Adrenal gland (tissue), 12 donors: ENCODE measurements around the gene RBM8A. TPM values are rescaled to one million over a fixed set of nuclear protein-coding genes. Genes with fewer than 3 reads are reported as not detected.
A peak's percentile ranks its signal among the peaks of the same experiment; 100 is the strongest.

ENCODE experiments used
- DNase-seq, 7 donors: peaks; one replicate each; pipeline ENCODE4 v3.0.0-alpha.2; 2019 to 2020
- H3K27ac ChIP-seq, 5 donors: fragments of 200-600 bp; sonication (generic) in 4 of 5; 1 replicate in 3 of 5; 2 replicates in 2 of 5; pipeline versions ENCODE4 v1.5.1 to v1.8.0; 2016 to 2020; ENCODE audit warnings: mild to moderate bottlenecking in 1 of 5
- H3K27me3 ChIP-seq: fragments of 200-600 bp; 2 replicates; pipeline ENCODE4 v1.8.0; 2021
- H3K36me3 ChIP-seq, 2 donors: fragments of 200-600 bp; replicated peaks in 1 of 2; 1 replicate in 1 of 2; 2 replicates in 1 of 2; pipeline versions ENCODE4 v1.5.1 to v1.8.0; 2018 to 2022
- H3K4me1 ChIP-seq, 2 donors: fragments of 200-600 bp; replicated peaks in 1 of 2; 1 replicate in 1 of 2; 2 replicates in 1 of 2; pipeline versions ENCODE4 v1.5.1 to v1.8.0; 2018 to 2021
- H3K4me3 ChIP-seq, 4 donors: fragments of 200-600 bp; sonication (generic) in 3 of 4; one replicate each; pipeline ENCODE4 v1.5.1; 2016 to 2018
- H3K9me3 ChIP-seq, 3 donors: fragments of 200-600 bp; sonication (generic) in 1 of 3; replicated peaks in 1 of 3; 1 replicate in 2 of 3; 2 replicates in 1 of 3; pipeline versions ENCODE4 v1.5.1 to v1.8.0; 2016 to 2021
- POLR2A ChIP-seq, 2 donors: fragments of 450-650 bp; IDR thresholded peaks; one replicate each; pipeline ENCODE4 v1.6.1; 2017; ENCODE audit warnings: antibody characterized with exemption in 2 of 2, mild to moderate bottlenecking in 2 of 2, moderate library complexity in 1 of 2
- WGBS, 4 donors: extraction: QIAGEN DNeasy Blood & Tissue Kit in 2 of 4; methylation state at CpG; one replicate each; pipeline versions ENCODE4 v1.1.5 to v1.1.7; 2013 to 2017; 5-methylcytosine and 5-hydroxymethylcytosine counted together
- intact Hi-C, 2 donors: fragments of 100-400 bp; cut with DNase I; formaldehyde crosslinking; loops; one replicate each; pipeline versions ENCODE4 v1.14.1 to v1.15.0; 2022 to 2023
- polyA plus RNA-seq, 3 donors: library from polyadenylated mRNA; stranded (reverse); fragments of 200-250 nt in 2 of 3; fragments of 350-450 nt in 1 of 3; fragmentation: Illumina TruSeq in 1 of 3; extraction: RNeasy Lipid Tissue Mini Kit (QIAGEN cat#74804) in 1 of 3; gene quantifications; one replicate each; pipeline ENCODE4 v1.2.3, GENCODE V29; 2013 to 2014
- total RNA-seq, 9 donors: library from RNA; depleted of rRNA in 4 of 9; stranded (reverse); fragments of >200 nt in 4 of 9; fragments of 120-200 nt in 1 of 9; fragmentation: NEBNext Ultra II Directional in 1 of 9; extraction: Animal tissue kit (Norgen Biotek cat#: 25700) in 1 of 9; gene quantifications; one replicate each; pipeline versions ENCODE4 v1.1.0 to v1.2.4, GENCODE V29; 2013 to 2023
- TF ChIP-seq, protein P1 (sequence below), 6 experiments: fragments of 450-650 bp in 4 of 6; fragments of 200-600 bp in 2 of 6; sonication (generic) in 1 of 6; IDR thresholded peaks; 1 replicate in 5 of 6; 2 replicates in 1 of 6; pipeline versions ENCODE4 v1.5.1 to v1.8.0; 2016 to 2021; ENCODE audit warnings: antibody characterized with exemption in 6 of 6, mild to moderate bottlenecking in 2 of 6, moderate library complexity in 1 of 6
- donor health status: healthy with polysubstance abuse.
- donor health status: Bipolar disorder and iron deficiency.
- donor health status: DM: yes; HTN: yes; CAD: no.
- donor health status: DM: no; HTN: no; CAD: no.
- donor health status: DM: no; HTN: no; CAD: no.
- donor health status: DM: yes; HTN: yes; CAD: no.

Gene RBM8A
- total and polyA plus RNA-seq, 12 donors: 61.5 to 223 (median 111) TPM

DNA sequence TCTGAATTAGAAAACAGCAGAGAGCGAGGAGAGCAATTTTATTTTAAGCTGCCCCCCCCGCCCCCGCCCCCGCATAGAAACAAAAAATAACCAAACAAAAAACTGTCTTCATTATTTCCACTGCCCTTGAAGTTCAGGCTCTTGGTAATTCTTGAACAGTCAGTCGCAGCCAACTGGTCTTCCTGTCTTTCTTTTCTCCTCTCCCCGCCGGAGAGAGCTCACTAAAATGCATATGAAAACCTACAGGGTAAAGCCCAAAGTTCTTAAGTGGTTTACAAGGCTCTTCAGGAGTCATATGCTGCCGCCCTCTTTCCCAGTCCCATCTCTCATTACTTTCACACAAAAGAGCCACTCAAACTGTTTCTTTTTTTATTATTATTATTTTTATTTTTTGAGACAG is 40.5 kb downstream of the RBM8A start:
- TF ChIP-seq, protein P1, sequence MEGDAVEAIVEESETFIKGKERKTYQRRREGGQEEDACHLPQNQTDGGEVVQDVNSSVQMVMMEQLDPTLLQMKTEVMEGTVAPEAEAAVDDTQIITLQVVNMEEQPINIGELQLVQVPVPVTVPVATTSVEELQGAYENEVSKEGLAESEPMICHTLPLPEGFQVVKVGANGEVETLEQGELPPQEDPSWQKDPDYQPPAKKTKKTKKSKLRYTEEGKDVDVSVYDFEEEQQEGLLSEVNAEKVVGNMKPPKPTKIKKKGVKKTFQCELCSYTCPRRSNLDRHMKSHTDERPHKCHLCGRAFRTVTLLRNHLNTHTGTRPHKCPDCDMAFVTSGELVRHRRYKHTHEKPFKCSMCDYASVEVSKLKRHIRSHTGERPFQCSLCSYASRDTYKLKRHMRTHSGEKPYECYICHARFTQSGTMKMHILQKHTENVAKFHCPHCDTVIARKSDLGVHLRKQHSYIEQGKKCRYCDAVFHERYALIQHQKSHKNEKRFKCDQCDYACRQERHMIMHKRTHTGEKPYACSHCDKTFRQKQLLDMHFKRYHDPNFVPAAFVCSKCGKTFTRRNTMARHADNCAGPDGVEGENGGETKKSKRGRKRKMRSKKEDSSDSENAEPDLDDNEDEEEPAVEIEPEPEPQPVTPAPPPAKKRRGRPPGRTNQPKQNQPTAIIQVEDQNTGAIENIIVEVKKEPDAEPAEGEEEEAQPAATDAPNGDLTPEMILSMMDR (IDR thresholded peaks at IDR 0.05): no peak
- TF ChIP-seq POLR2A (IDR thresholded peaks at IDR 0.05): no peak
- Histone ChIP-seq H3K36me3 (no peaks in the 10 kb centered on the region), H3K27me3 (no peaks in the 10 kb centered on the region), H3K27ac (no peak overlapping the region), H3K9me3 (no peaks in the 10 kb centered on the region), H3K4me3 (no peak overlapping the region), H3K4me1 (peaks cover 12 to 19% of the 10 kb centered on the region in 2 donors)
- intact Hi-C loops: no loop called here
- DNase-seq: no peak
- 58 to 65% (median 61%) methylated on average over 8 of the region's 8 CpGs for WGBS, 4 donors

DNA sequence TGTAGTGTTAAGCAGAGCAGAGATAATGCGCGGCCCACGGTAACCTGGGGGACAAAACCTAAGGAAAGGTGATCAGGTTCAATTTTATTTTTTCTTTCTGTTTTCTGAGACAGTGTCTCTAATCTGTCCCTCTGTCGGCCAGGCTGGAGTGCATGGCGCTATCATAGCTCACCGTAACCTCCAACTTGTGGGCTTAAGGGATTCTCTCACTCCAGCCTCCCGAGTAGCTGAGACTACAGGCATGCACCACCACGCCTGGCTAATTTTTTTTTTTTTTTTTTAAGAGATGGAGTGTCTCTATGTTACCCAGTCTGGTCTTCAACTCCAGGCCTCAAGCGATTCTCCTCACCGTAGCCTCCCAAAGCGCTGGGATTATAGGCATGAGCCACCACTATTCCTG is 40.9 kb downstream of the RBM8A start:
- WGBS, 4 donors: 44 to 48% (median 46%) methylated on average over 11 of the region's 11 CpGs
- no peaks in the 10 kb centered on the region for H3K9me3 ChIP-seq
- H3K27me3 ChIP-seq: no peaks in the 10 kb centered on the region
- TF ChIP-seq POLR2A (IDR thresholded peaks at IDR 0.05): no peak
- TF ChIP-seq, protein P1 (IDR thresholded peaks at IDR 0.05): no peak
- H3K4me1 ChIP-seq: peaks cover 8 to 15% of the 10 kb centered on the region in 2 donors
- H3K36me3 ChIP-seq: no peaks in the 10 kb centered on the region
- H3K4me3 ChIP-seq: peak overlapping the region in 2 of 4 donors; percentile 53 to 63
- DNase-seq: no peak
- H3K27ac ChIP-seq: no peak overlapping the region
- intact Hi-C loops: no loop called here

DNA sequence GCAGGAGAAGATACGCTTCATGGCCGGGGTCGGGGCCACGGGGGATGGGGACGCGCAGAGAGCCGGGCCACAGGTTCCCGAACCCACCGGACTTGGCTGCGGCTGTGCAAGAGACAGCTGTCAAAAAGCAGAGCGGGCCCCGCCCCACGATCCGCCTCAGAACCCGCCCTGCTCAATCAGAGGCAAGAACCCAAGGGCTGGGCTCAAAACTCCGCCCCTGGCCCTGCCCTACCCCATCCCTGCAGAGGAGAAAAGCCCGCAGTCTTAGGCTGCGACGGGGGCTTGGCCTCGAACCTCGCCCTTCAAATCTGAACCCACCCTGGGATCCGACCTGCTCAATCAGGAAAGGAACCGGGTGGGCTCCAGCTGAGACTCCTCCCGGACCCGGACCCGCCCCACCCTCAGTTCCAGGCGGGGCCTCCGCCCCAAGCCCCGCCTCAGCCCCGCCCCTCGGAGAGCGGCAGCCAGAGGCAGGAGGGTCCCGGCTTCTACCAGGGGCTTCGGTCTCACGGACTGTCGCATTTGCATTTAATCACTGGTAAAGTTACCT is 41.5 kb downstream of the RBM8A start, which contains the start of gene ANKRD35:
ANKRD35 (minus strand) TSS at position 129 of the 550 bp plus-strand sequence; CDS start at position 21, 108 bp downstream.
- peak; percentile 71 to 91 (median 82) for DNase-seq
- Histone ChIP-seq H3K4me1 (peaks cover 3 to 10% of the 10 kb centered on the region in 2 donors), H3K27me3 (no peaks in the 10 kb centered on the region), H3K9me3 (no peaks in the 10 kb centered on the region), H3K4me3 (peak within 1 kb of the TSS in 2 of 4 donors; percentile 53 to 63), H3K27ac (no peak within 1 kb of the TSS), H3K36me3 (no peaks in the 10 kb centered on the region)
- TF ChIP-seq, protein P1 (IDR thresholded peaks at IDR 0.05): no peak
- TF ChIP-seq POLR2A (IDR thresholded peaks at IDR 0.05): no peak
- intact Hi-C loops: no loop called here
- WGBS, 4 donors: 0 to 4% (median 2%) methylated on average over 14 to 36 of the region's 36 CpGs

DNA sequence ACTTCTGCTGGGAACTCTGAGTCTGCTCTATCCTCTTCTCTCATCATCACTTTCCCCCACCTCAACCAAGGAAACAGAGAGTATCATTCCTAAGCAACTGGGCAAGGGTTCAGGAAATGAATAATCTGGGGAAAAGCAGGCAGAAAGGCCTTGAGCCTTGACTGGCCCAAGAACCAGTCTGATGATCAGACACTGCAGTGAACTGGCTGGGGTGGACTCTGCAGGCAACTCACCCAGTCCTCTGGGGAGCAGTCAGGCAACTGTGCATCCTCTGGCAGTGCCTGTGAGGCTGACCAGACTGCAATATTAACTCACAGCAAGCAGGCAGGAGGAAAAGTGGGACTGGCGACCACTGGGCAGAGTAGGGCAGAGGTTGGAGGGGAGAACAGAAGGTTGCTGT is 42.6 kb downstream of the RBM8A start:
- H3K36me3 ChIP-seq: no peaks in the 10 kb centered on the region
- DNase-seq: no peak
- no peaks in the 10 kb centered on the region for H3K9me3 ChIP-seq
- no peaks in the 10 kb centered on the region for H3K27me3 ChIP-seq
- intact Hi-C loops: no loop called here
- peaks cover 3 to 10% of the 10 kb centered on the region in 2 donors for H3K4me1 ChIP-seq
- H3K4me3 ChIP-seq: no peak overlapping the region
- no peak overlapping the region for H3K27ac ChIP-seq
- no peak for TF ChIP-seq POLR2A (IDR thresholded peaks at IDR 0.05)
- TF ChIP-seq, protein P1 (IDR thresholded peaks at IDR 0.05): no peak
- WGBS, 4 donors: 67 to 89% (median 83%) methylated on average over 1 of the region's 1 CpG
